Stimulated activated naive CD4-positive, alpha-beta T cell (primary cell): Measurements from ENCODE around the gene MACROD2.

Experiments used
- DNase-seq, 6 experiments: peaks; one replicate each; lab custom pipeline; 2025; lab: John Stamatoyannopoulos, UW

Gene MACROD2

GRCh38 chr20:14062786-14063185, 67.5 kb downstream of the MACROD2 start:
- DNase-seq = no peak

GRCh38 chr20:14064333-14064732, 69.0 kb downstream of the MACROD2 start:
- no peak for DNase-seq

- DNase-seq = no peak
Measured at GRCh38 chr20:14064921-14065320, 69.6 kb downstream of the MACROD2 start.

GRCh38 chr20:14065774-14066173, 70.5 kb downstream of the MACROD2 start:
- no peak for DNase-seq

- no peak for DNase-seq
Measured at GRCh38 chr20:14067603-14068002, 72.3 kb downstream of the MACROD2 start.

- no peak for DNase-seq
Measured at GRCh38 chr20:14069796-14070195, 74.5 kb downstream of the MACROD2 start.

- no peak for DNase-seq
Measured at GRCh38 chr20:14093652-14094051, 98.3 kb downstream of the MACROD2 start.

GRCh38 chr20:14098261-14098660, 102.9 kb downstream of the MACROD2 start:
- DNase-seq = no peak

- no peak for DNase-seq
Measured at GRCh38 chr20:14113416-14113815, 118.1 kb downstream of the MACROD2 start.

- DNase-seq = no peak
Measured at GRCh38 chr20:14114065-14114704, 118.9 kb downstream of the MACROD2 start.

GRCh38 chr20:14116037-14116436, 120.7 kb downstream of the MACROD2 start:
- no peak for DNase-seq

- no peak for DNase-seq
Measured at GRCh38 chr20:14117768-14118167, 122.5 kb downstream of the MACROD2 start.

- DNase-seq = no peak
Measured at GRCh38 chr20:14126856-14127255, 131.5 kb downstream of the MACROD2 start.

- no peak for DNase-seq
Measured at GRCh38 chr20:14127514-14128223, 132.4 kb downstream of the MACROD2 start.

- no peak for DNase-seq
Measured at GRCh38 chr20:14134004-14134403, 138.7 kb downstream of the MACROD2 start.

GRCh38 chr20:14142171-14142570, 146.9 kb downstream of the MACROD2 start:
- no peak for DNase-seq

GRCh38 chr20:14142964-14143627, 147.8 kb downstream of the MACROD2 start:
- DNase-seq = no peak

GRCh38 chr20:14148042-14148441, 152.7 kb downstream of the MACROD2 start:
- DNase-seq = no peak

GRCh38 chr20:14155361-14155760, 160.0 kb downstream of the MACROD2 start:
- no peak for DNase-seq

GRCh38 chr20:14178528-14178927, 183.2 kb downstream of the MACROD2 start:
- no peak for DNase-seq

- DNase-seq = no peak
Measured at GRCh38 chr20:14178952-14179351, 183.6 kb downstream of the MACROD2 start.

- no peak for DNase-seq
Measured at GRCh38 chr20:14189794-14190402, 194.6 kb downstream of the MACROD2 start.

- DNase-seq = no peak
Measured at GRCh38 chr20:14191559-14191958, 196.2 kb downstream of the MACROD2 start.
